HG02884 (cell line): ENCODE results near the gene COA7.

Source experiments
- ATAC-seq: cut with Tn5 transposase; IDR thresholded peaks from one replicate; pipeline ENCODE4 v1.9.1; 2021; ENCODE audit warnings: mild to moderate bottlenecking, moderate library complexity; ENCODE audit not compliant: unreplicated experiment

COA7 gene

DNA sequence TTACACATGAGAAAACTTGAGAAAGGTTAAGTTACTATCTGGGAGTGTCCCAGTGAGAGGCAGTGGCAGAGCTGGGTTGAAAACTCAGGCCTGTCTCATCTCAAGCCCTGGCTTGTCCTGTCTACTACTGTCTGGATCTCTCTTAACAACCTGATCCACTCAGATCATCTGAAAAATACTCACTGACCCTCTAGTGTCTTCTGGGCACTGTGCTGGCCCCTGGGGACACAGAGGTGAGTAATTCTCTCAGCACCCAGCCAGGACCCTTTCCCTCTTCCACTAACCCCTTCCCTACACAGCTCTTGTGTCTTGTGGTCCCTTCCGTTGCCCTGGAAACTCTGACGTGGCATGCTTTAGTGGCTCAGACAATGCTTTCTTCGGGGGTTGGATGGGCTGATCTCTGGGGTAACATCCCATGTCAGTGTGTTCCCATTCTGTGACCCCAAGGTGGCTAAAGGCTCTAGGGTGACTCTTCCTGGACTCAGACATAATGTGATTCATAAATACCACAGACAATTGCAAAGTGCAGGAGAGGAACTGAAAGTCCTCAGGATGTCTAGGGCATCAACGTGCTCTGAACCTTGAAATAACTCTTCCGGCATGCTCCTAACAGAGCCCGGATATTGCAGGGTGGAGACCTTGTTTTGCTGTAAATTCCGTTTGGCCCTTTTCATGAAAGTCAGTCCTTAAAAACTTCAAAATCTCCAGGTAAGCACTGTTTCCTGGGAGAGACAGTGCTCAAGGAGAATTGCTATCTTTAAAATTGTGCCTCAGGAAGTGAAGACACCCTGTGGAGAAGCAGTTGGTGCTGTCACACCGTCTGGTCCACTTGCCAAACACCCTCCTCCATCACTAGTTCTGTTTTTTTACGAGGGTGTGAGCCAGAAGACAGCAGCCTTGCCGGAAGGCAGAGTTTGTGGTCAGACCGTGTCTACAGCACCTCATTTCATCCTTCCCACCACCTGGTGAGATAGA lies 61.1 kb downstream of the COA7 start:
- ATAC-seq = peak; percentile 70

DNA sequence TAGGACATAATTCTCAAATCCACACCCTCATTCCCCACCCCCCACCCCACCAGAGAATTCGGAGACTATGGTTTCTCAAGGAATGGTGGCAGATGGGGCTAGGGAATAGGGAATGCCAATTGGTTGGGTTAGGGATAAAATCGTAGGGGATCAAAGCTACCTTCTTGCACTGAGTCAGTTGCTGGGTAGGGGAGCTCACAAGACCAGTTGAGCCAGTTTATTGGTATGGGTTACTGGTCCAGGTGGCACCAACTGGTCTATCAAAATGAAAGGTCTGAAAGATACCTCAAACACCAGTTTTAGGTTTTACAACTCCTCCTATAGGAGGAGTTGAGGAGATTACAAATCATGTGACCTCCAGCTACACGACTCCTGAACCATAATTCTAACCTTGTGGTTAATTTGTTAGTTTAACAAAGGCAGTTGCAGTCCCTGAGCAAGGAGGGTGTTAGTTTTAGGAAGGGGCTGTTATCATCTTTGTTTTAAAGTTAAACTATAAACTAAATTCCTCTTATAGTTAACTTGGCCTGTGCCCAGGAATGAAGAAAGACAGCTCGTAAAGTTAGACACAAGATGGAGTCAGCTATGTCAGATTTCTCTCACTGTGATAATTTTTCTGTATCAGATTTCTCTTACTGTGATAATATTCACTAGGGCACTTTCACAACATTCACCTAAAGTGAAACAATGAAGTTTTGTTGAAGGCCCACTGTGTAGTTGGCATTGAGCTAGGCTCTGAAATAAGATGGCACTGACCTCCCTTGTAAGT lies 62.6 kb downstream of the COA7 start:
- no peak for ATAC-seq
